ENCODE data around the gene NOS3. TPM values are rescaled to one million over a fixed set of nuclear protein-coding genes. Genes with fewer than 3 reads are reported as not detected.

The NOS3 gene
- total and polyA plus RNA-seq, 2 of the 13 experiments (the other 11 are each of a cell fraction or from before 2014, with no cell fraction given), result 3.7 to 7.5 TPM

DNA sequence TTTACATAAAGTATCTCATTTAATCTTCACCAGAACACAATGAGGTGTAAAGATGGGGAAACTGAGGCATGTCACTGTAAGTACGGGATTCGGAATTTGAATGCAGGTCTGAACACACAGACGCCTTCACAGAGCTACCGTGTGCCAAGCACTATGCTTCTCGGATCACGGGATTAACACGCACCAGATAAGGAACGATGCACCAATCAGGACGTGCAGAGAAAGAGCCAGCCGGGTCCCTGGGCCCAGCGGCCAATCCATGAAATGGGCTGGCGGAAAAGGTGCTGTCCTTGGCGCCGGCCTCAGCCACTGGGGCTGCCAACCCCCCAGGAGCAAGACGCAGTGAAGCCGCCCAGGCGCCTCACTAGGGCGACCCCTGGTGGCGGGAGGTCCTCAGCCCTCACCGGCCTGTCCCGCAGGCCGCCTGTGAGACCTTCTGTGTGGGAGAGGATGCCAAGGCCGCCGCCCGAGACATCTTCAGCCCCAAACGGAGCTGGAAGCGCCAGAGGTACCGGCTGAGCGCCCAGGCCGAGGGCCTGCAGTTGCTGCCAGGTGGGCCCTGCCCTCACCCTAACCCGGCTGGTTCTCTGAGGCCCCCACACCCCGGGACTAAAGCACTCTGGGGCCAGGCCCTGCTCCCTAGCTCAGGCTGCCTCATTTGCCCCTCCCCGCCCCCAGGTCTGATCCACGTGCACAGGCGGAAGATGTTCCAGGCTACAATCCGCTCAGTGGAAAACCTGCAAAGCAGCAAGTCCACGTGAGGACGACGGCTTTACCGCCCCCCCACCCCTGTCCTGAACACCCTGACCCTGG lies 17.9 kb downstream of the NOS3 start (continued):
- TF ChIP-seq, protein P1, sequence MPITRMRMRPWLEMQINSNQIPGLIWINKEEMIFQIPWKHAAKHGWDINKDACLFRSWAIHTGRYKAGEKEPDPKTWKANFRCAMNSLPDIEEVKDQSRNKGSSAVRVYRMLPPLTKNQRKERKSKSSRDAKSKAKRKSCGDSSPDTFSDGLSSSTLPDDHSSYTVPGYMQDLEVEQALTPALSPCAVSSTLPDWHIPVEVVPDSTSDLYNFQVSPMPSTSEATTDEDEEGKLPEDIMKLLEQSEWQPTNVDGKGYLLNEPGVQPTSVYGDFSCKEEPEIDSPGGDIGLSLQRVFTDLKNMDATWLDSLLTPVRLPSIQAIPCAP (CRISPR knock-in tag; IDR thresholded peaks at IDR 0.05; ENCODE audit: low read depth), result no peak
- peak; percentile 17; the same call in 1 of the 2 replicates for TF ChIP-seq FOSL2 (CRISPR knock-in tag; IDR thresholded peaks at IDR 0.05)
- TF ChIP-seq, protein P2, sequence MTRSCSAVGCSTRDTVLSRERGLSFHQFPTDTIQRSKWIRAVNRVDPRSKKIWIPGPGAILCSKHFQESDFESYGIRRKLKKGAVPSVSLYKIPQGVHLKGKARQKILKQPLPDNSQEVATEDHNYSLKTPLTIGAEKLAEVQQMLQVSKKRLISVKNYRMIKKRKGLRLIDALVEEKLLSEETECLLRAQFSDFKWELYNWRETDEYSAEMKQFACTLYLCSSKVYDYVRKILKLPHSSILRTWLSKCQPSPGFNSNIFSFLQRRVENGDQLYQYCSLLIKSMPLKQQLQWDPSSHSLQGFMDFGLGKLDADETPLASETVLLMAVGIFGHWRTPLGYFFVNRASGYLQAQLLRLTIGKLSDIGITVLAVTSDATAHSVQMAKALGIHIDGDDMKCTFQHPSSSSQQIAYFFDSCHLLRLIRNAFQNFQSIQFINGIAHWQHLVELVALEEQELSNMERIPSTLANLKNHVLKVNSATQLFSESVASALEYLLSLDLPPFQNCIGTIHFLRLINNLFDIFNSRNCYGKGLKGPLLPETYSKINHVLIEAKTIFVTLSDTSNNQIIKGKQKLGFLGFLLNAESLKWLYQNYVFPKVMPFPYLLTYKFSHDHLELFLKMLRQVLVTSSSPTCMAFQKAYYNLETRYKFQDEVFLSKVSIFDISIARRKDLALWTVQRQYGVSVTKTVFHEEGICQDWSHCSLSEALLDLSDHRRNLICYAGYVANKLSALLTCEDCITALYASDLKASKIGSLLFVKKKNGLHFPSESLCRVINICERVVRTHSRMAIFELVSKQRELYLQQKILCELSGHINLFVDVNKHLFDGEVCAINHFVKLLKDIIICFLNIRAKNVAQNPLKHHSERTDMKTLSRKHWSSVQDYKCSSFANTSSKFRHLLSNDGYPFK (CRISPR knock-in tag; IDR thresholded peaks at IDR 0.05; ENCODE audit: borderline replicate concordance), result peak; percentile 58; the same call in 1 of the 2 replicates
- TF ChIP-seq, protein P3, sequence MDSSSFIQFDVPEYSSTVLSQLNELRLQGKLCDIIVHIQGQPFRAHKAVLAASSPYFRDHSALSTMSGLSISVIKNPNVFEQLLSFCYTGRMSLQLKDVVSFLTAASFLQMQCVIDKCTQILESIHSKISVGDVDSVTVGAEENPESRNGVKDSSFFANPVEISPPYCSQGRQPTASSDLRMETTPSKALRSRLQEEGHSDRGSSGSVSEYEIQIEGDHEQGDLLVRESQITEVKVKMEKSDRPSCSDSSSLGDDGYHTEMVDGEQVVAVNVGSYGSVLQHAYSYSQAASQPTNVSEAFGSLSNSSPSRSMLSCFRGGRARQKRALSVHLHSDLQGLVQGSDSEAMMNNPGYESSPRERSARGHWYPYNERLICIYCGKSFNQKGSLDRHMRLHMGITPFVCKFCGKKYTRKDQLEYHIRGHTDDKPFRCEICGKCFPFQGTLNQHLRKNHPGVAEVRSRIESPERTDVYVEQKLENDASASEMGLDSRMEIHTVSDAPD (CRISPR knock-in tag; IDR thresholded peaks at IDR 0.05), result 0 out of 2 replicates have a peak, but pooled peaks have one; percentile 45
- no peak for TF ChIP-seq RORA (CRISPR knock-in tag; IDR thresholded peaks at IDR 0.05)
- TF ChIP-seq ZNF431 (CRISPR knock-in tag; IDR thresholded peaks at IDR 0.05; ENCODE audit: borderline replicate concordance, low read depth), result 0 out of 2 replicates have a peak, but pooled peaks have one; percentile 39
- peak; percentile 79 for TF ChIP-seq GABPB1 (CRISPR knock-in tag; IDR thresholded peaks at IDR 0.05)
- TF ChIP-seq GFI1 (CRISPR knock-in tag; IDR thresholded peaks at IDR 0.05; ENCODE audit: borderline replicate concordance), result peak; percentile 55; the same call in 1 of the 2 replicates
- TF ChIP-seq ZNF780A (CRISPR knock-in tag; IDR thresholded peaks at IDR 0.05), result no peak
- TF ChIP-seq, protein P4, sequence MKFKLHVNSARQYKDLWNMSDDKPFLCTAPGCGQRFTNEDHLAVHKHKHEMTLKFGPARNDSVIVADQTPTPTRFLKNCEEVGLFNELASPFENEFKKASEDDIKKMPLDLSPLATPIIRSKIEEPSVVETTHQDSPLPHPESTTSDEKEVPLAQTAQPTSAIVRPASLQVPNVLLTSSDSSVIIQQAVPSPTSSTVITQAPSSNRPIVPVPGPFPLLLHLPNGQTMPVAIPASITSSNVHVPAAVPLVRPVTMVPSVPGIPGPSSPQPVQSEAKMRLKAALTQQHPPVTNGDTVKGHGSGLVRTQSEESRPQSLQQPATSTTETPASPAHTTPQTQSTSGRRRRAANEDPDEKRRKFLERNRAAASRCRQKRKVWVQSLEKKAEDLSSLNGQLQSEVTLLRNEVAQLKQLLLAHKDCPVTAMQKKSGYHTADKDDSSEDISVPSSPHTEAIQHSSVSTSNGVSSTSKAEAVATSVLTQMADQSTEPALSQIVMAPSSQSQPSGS (CRISPR knock-in tag; IDR thresholded peaks at IDR 0.05), result peak; percentile 68
- 0 out of 2 replicates have a peak, but pooled peaks have one; percentile 24 for TF ChIP-seq MZF1 (CRISPR knock-in tag; IDR thresholded peaks at IDR 0.05; ENCODE audit: borderline replicate concordance)
- TF ChIP-seq SMAD3 (CRISPR knock-in tag; IDR thresholded peaks at IDR 0.05), result no peak
- TF ChIP-seq FOXO1 (CRISPR knock-in tag; IDR thresholded peaks at IDR 0.05), result peak; percentile 61
- no peak for TF ChIP-seq ISL2 (CRISPR knock-in tag; IDR thresholded peaks at IDR 0.05)
- no peak for TF ChIP-seq KLF16 (CRISPR knock-in tag; IDR thresholded peaks at IDR 0.05)
- no peak for TF ChIP-seq ZNF44 (CRISPR knock-in tag; IDR thresholded peaks at IDR 0.05)
- TF ChIP-seq, protein P5, sequence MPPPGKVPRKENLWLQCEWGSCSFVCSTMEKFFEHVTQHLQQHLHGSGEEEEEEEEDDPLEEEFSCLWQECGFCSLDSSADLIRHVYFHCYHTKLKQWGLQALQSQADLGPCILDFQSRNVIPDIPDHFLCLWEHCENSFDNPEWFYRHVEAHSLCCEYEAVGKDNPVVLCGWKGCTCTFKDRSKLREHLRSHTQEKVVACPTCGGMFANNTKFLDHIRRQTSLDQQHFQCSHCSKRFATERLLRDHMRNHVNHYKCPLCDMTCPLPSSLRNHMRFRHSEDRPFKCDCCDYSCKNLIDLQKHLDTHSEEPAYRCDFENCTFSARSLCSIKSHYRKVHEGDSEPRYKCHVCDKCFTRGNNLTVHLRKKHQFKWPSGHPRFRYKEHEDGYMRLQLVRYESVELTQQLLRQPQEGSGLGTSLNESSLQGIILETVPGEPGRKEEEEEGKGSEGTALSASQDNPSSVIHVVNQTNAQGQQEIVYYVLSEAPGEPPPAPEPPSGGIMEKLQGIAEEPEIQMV (CRISPR knock-in tag; IDR thresholded peaks at IDR 0.05; ENCODE audit: low read depth), result 0 out of 2 replicates have a peak, but pooled peaks have one; percentile 32
- no peak for TF ChIP-seq HDAC6 (IDR thresholded peaks at IDR 0.05; ENCODE audit: low read depth, low read length)
- TF ChIP-seq, protein P6, sequence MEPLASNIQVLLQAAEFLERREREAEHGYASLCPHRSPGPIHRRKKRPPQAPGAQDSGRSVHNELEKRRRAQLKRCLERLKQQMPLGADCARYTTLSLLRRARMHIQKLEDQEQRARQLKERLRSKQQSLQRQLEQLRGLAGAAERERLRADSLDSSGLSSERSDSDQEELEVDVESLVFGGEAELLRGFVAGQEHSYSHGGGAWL (CRISPR knock-in tag; IDR thresholded peaks at IDR 0.05), result peak; percentile 75; the same call in 1 of the 2 replicates
- no peak for TF ChIP-seq MAFF (IDR thresholded peaks at IDR 0.05; ENCODE audit: low read depth, low read length)
